Measurements from ENCODE around the gene DVL1. TPM values are rescaled to one million over a fixed set of nuclear protein-coding genes. Genes with fewer than 3 reads are reported as not detected.

Gene DVL1
- polyA plus RNA-seq, 3 donors: 39.7 to 47.5 (median 45.8) TPM

DNA sequence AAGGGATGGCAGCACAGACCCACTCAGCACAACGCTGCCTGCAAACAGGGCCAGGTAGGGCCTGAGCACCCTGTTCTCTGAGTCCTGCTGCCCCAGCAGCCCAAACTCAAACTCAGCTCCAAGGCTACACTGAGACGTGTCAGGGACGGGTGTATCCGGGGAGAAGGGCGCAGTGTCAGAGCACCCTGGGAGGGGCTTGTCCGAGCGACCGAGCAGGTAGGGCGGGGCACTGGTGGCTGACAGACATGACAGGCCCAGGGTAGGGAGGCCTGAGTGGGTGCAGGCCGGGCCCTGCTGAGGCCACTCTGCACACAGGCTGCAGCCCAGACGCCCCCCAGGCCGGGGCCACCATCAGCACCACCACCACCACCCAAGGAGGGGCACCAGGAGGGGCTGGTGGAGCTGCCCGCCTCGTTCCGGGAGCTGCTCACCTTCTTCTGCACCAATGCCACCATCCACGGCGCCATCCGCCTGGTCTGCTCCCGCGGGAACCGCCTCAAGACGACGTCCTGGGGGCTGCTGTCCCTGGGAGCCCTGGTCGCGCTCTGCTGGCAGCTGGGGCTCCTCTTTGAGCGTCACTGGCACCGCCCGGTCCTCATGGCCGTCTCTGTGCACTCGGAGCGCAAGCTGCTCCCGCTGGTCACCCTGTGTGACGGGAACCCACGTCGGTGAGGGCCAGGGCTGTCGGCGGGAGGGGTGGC lies 63.5 kb downstream of the DVL1 start:
- no peak for DNase-seq

Other genes starting within 250 kb of the DVL1 start
- gene C1orf159, start 233.3 kb downstream of the DVL1 start, polyA plus RNA-seq (ENCODE audit: insufficient read length in 3 of 3): 10 to 100 TPM; 16.3 to 19.9 (median 18.2) TPM
- gene TTLL10, start 175.5 kb downstream of the DVL1 start, polyA plus RNA-seq (ENCODE audit: insufficient read length in 3 of 3): 1 to 10 TPM in 2 of 3 donors, under 1 TPM in 1; 0.94 to 1.1 (median 1.1) TPM
- 1 to 10 TPM in 1 of 3 donors, under 1 TPM in 2; 0.75 to 1.2 (median 0.89) TPM for gene TNFRSF18, start 142.8 kb downstream of the DVL1 start, polyA plus RNA-seq (ENCODE audit: insufficient read length in 3 of 3)
- gene TNFRSF4, start 135.3 kb downstream of the DVL1 start, polyA plus RNA-seq (ENCODE audit: insufficient read length in 3 of 3): 1 to 10 TPM; 1.5 to 2.7 (median 2.7) TPM
- gene SDF4, start 117.4 kb downstream of the DVL1 start, polyA plus RNA-seq (ENCODE audit: insufficient read length in 3 of 3): 100 to 1,000 TPM; 134 to 147 (median 135) TPM
- gene B3GALT6, start 117.2 kb downstream of the DVL1 start, polyA plus RNA-seq (ENCODE audit: insufficient read length in 3 of 3): 10 to 100 TPM; 22.3 to 27.1 (median 25.0) TPM
- gene C1QTNF12, start 102.7 kb downstream of the DVL1 start, polyA plus RNA-seq (ENCODE audit: insufficient read length in 3 of 3): 10 to 100 TPM; 13.8 to 18.4 (median 13.8) TPM
- gene UBE2J2, start 75.6 kb downstream of the DVL1 start, polyA plus RNA-seq (ENCODE audit: insufficient read length in 3 of 3): 10 to 100 TPM; 51.7 to 58.8 (median 54.6) TPM
- 1 to 10 TPM; 5.9 to 9.0 (median 7.6) TPM for gene SCNN1D, start 69.0 kb downstream of the DVL1 start, polyA plus RNA-seq (ENCODE audit: insufficient read length in 3 of 3)
- gene ACAP3, start 41.5 kb downstream of the DVL1 start, polyA plus RNA-seq (ENCODE audit: insufficient read length in 3 of 3): 10 to 100 TPM; 33.2 to 35.6 (median 33.5) TPM
- gene PUSL1, start 40.8 kb downstream of the DVL1 start, polyA plus RNA-seq (ENCODE audit: insufficient read length in 3 of 3): 10 to 100 TPM in 2 of 3 donors, 1 to 10 TPM in 1; 8.8 to 11.7 (median 11.2) TPM
- 100 to 1,000 TPM; 110 to 159 (median 153) TPM for gene INTS11, start 24.8 kb downstream of the DVL1 start, polyA plus RNA-seq (ENCODE audit: insufficient read length in 3 of 3)
- gene CPTP, start 24.6 kb downstream of the DVL1 start, polyA plus RNA-seq (ENCODE audit: insufficient read length in 3 of 3): 10 to 100 TPM; 15.2 to 21.4 (median 19.0) TPM
- gene TAS1R3, start 18.1 kb downstream of the DVL1 start, polyA plus RNA-seq (ENCODE audit: insufficient read length in 3 of 3): under 1 TPM; 0.39 to 0.57 (median 0.49) TPM
- 100 to 1,000 TPM; 193 to 231 (median 215) TPM for gene MXRA8, start 9.1 kb upstream of the DVL1 start, polyA plus RNA-seq (ENCODE audit: insufficient read length in 3 of 3)
- gene AURKAIP1, start 25.8 kb upstream of the DVL1 start, polyA plus RNA-seq (ENCODE audit: insufficient read length in 3 of 3): 100 to 1,000 TPM in 1 of 3 donors, 10 to 100 TPM in 2; 78.1 to 110 (median 93.9) TPM
- gene CCNL2, start 49.9 kb upstream of the DVL1 start, polyA plus RNA-seq (ENCODE audit: insufficient read length in 3 of 3): 100 to 1,000 TPM; 218 to 373 (median 330) TPM
- 100 to 1,000 TPM; 116 to 128 (median 120) TPM for gene MRPL20, start 57.9 kb upstream of the DVL1 start, polyA plus RNA-seq (ENCODE audit: insufficient read length in 3 of 3)
- gene ANKRD65, start 71.9 kb upstream of the DVL1 start, polyA plus RNA-seq (ENCODE audit: insufficient read length in 3 of 3): 10 to 100 TPM in 2 of 3 donors, 1 to 10 TPM in 1; 9.0 to 15.7 (median 12.0) TPM
- gene VWA1, start 86.3 kb upstream of the DVL1 start, polyA plus RNA-seq (ENCODE audit: insufficient read length in 3 of 3): 10 to 100 TPM; 61.7 to 76.0 (median 75.6) TPM
- 1 to 10 TPM; 2.8 to 5.1 (median 4.6) TPM for gene ATAD3C, start 100.3 kb upstream of the DVL1 start, polyA plus RNA-seq (ENCODE audit: insufficient read length in 3 of 3)
- gene ATAD3B, start 122.3 kb upstream of the DVL1 start, polyA plus RNA-seq (ENCODE audit: insufficient read length in 3 of 3): 10 to 100 TPM; 14.7 to 22.7 (median 19.2) TPM
- 10 to 100 TPM; 28.5 to 33.5 (median 32.7) TPM for gene ATAD3A, start 162.7 kb upstream of the DVL1 start, polyA plus RNA-seq (ENCODE audit: insufficient read length in 3 of 3)
- 1 to 10 TPM; 5.0 to 9.6 (median 8.6) TPM for gene TMEM240, start 191.2 kb upstream of the DVL1 start, polyA plus RNA-seq (ENCODE audit: insufficient read length in 3 of 3)
- 10 to 100 TPM; 84.8 to 85.3 (median 84.9) TPM for gene SSU72, start 225.4 kb upstream of the DVL1 start, polyA plus RNA-seq (ENCODE audit: insufficient read length in 3 of 3)

Data from renal pelvis (tissue), 4 donors.